Natural killer cell (primary cell): ENCODE results near the gene SHANK2. TPM values are rescaled to one million over a fixed set of nuclear protein-coding genes. Genes with fewer than 3 reads are reported as not detected.

Source experiments
- ATAC-seq, 3 donors: fragments of 150-1000 bp in 2 of 3; fragments of 200-7000 bp in 1 of 3; cut with Tn5 transposase; 1 replicate in 1 of 3; 2 replicates in 2 of 3; pipeline ENCODE4 v1.10.0; 2021; ENCODE audit warnings: mild to moderate bottlenecking in 2 of 3, moderate library complexity in 2 of 3
- DNase-seq, 2 donors: peaks; one replicate each; pipeline versions ENCODE4 v3.0.0 to v3.0.0-alpha.2; 2013 to 2021; ENCODE audit warnings: mixed read lengths in 1 of 2
- H3K27ac ChIP-seq: one replicate; pipeline ENCODE4 v1.5.1; 2013; ENCODE audit warnings: mild to moderate bottlenecking, low read length
- H3K27me3 ChIP-seq: one replicate; pipeline ENCODE4 v1.6.1; 2013; ENCODE audit warnings: low read length; ENCODE audit not compliant: control insufficient read depth, insufficient read depth
- H3K36me3 ChIP-seq: one replicate; pipeline ENCODE4 v1.6.1; 2013; ENCODE audit warnings: low read length; ENCODE audit not compliant: control insufficient read depth, insufficient read depth
- H3K4me1 ChIP-seq: one replicate; pipeline ENCODE4 v1.6.1; 2013; ENCODE audit warnings: low read length; ENCODE audit not compliant: control insufficient read depth, insufficient read depth
- H3K4me3 ChIP-seq: one replicate; pipeline ENCODE4 v1.5.1; 2013; ENCODE audit warnings: low read length
- H3K9me3 ChIP-seq: one replicate; pipeline ENCODE4 v1.6.1; 2013; ENCODE audit warnings: low read length; ENCODE audit not compliant: control insufficient read depth, insufficient read depth
- H3K27ac Mint-ChIP-seq, 2 donors: one replicate each; pipeline ENCODE4 v1.8.0; 2022; ENCODE audit warnings: mild to moderate bottlenecking in 2 of 2, mixed read lengths in 2 of 2, moderate library complexity in 1 of 2
- H3K27me3 Mint-ChIP-seq, 2 donors: one replicate each; pipeline ENCODE4 v1.8.0; 2022; ENCODE audit warnings: low read depth in 2 of 2, mixed read lengths in 2 of 2
- H3K36me3 Mint-ChIP-seq: one replicate; pipeline ENCODE4 v1.8.0; 2022; ENCODE audit warnings: mixed read lengths
- H3K4me1 Mint-ChIP-seq, 2 donors: one replicate each; pipeline ENCODE4 v1.8.0; 2022; ENCODE audit warnings: mixed read lengths in 2 of 2
- H3K4me3 Mint-ChIP-seq: one replicate; pipeline ENCODE4 v1.8.0; 2022; ENCODE audit warnings: mild to moderate bottlenecking, moderate library complexity, mixed read lengths
- H3K9me3 Mint-ChIP-seq, 2 donors: one replicate each; pipeline ENCODE4 v1.8.0; 2022; ENCODE audit warnings: mixed read lengths in 2 of 2
- CTCF ChIP-seq: fragments of 200-600 bp; IDR thresholded peaks from one replicate; pipeline ENCODE4 v1.8.0; 2022; ENCODE audit warnings: antibody characterized with exemption
- WGBS: methylation state at CpG from one replicate; pipeline ENCODE4 v1.1.7; 2013; ENCODE audit warnings: missing lambda C conversion rate; ENCODE audit not compliant: insufficient coverage; 5-methylcytosine and 5-hydroxymethylcytosine counted together
- intact Hi-C: fragments of 100-400 bp; cut with micrococcal nuclease; formaldehyde crosslinking; loops from one replicate; pipeline ENCODE4 v1.14.2; 2022
- total RNA-seq, 4 donors: library from RNA; stranded (reverse); fragments of 120-200 nt in 1 of 4; gene quantifications; one replicate each; pipeline versions ENCODE4 v1.2.3 to v1.2.4, GENCODE V29; 2013 to 2022

The SHANK2 gene
- total RNA-seq, 3 donors from 2014 or later (not counting 1 experiment from before 2014, with no cell fraction given) = 4.9 TPM; not detected in 2

- Mint-ChIP-seq H3K9me3 (no peaks in the 10 kb centered on the region), H3K27me3 (peaks cover 44 to 49% of the 10 kb centered on the region in 2 donors), H3K4me1 (no peaks in the 10 kb centered on the region), H3K27ac (no peak overlapping the region), H3K36me3 (no peaks in the 10 kb centered on the region), H3K4me3 (no peak overlapping the region)
- Histone ChIP-seq H3K4me1 (no peaks in the 10 kb centered on the region), H3K4me3 (no peak overlapping the region), H3K27ac (no peak overlapping the region), H3K9me3 (no peaks in the 10 kb centered on the region), H3K27me3 (peaks cover 25% of the 10 kb centered on the region), H3K36me3 (no peaks in the 10 kb centered on the region)
- no peak for DNase-seq
- no peak for ATAC-seq
- intact Hi-C loops = no loop called here
- 33% methylated on average over 2 of the region's 5 CpGs for WGBS
- TF ChIP-seq CTCF = no peak
These were observed 1.4 kb upstream of the SHANK2 start for GRCh38 chr11:71253794-71254193.

- Mint-ChIP-seq H3K27me3 (peaks cover 51 to 56% of the 10 kb centered on the region in 2 donors), H3K9me3 (no peaks in the 10 kb centered on the region), H3K4me3 (no peak overlapping the region), H3K36me3 (no peaks in the 10 kb centered on the region), H3K4me1 (no peaks in the 10 kb centered on the region), H3K27ac (no peak overlapping the region)
- Histone ChIP-seq H3K27ac (no peak overlapping the region), H3K4me3 (no peak overlapping the region), H3K4me1 (no peaks in the 10 kb centered on the region), H3K9me3 (no peaks in the 10 kb centered on the region), H3K36me3 (no peaks in the 10 kb centered on the region), H3K27me3 (peaks cover 25% of the 10 kb centered on the region)
- 5% methylated on average over 40 of the region's 40 CpGs for WGBS
- intact Hi-C loops = no loop called here
- DNase-seq (no peak), ATAC-seq (no peak)
- no peak for TF ChIP-seq CTCF
These were observed 673 bp upstream of the SHANK2 start for GRCh38 chr11:71252770-71253730.

GRCh38 chr11:71251761-71252268 lies 562 bp downstream of the SHANK2 start:
- ATAC-seq (no peak), DNase-seq (no peak)
- Mint-ChIP-seq H3K27me3 (peaks cover 53 to 58% of the 10 kb centered on the region in 2 donors), H3K36me3 (no peaks in the 10 kb centered on the region), H3K4me1 (no peaks in the 10 kb centered on the region), H3K9me3 (no peaks in the 10 kb centered on the region), H3K4me3 (no peak overlapping the region), H3K27ac (no peak overlapping the region)
- H3K9me3 ChIP-seq = no peaks in the 10 kb centered on the region
- no peak overlapping the region for H3K27ac ChIP-seq
- no peak overlapping the region for H3K4me3 ChIP-seq
- TF ChIP-seq CTCF = no peak
- H3K36me3 ChIP-seq = no peaks in the 10 kb centered on the region
- WGBS = 2% methylated on average over 59 of the region's 59 CpGs
- intact Hi-C loops = no loop called here
- H3K27me3 ChIP-seq = peaks cover 28% of the 10 kb centered on the region
- no peaks in the 10 kb centered on the region for H3K4me1 ChIP-seq
